Stimulated activated memory B cell treated with anti-CD40 and anti-IgM and Interleukin-4, amounts not matched to agents 10 μg/mL and 1 μg/mL and 100 μg/mL, for 72 hours (primary cell): Measurements from ENCODE around the gene LPIN2.
A peak's percentile ranks its signal among the peaks of the same experiment; 100 is the strongest.

Experiments used
- ATAC-seq: fragments of 150-1000 bp; cut with Tn5 transposase; 2 replicates; pipeline ENCODE4 v1.10.0; 2021
- H3K27ac Mint-ChIP-seq: one replicate; pipeline ENCODE4 v1.8.0; 2022; ENCODE audit warnings: mild to moderate bottlenecking, mixed read lengths
- H3K27me3 Mint-ChIP-seq: one replicate; pipeline ENCODE4 v1.8.0; 2022; ENCODE audit warnings: mixed read lengths
- H3K36me3 Mint-ChIP-seq: one replicate; pipeline ENCODE4 v1.8.0; 2022; ENCODE audit warnings: mixed read lengths
- H3K4me1 Mint-ChIP-seq: one replicate; pipeline ENCODE4 v1.8.0; 2022; ENCODE audit warnings: mixed read lengths
- H3K4me3 Mint-ChIP-seq: one replicate; pipeline ENCODE4 v1.8.0; 2022; ENCODE audit warnings: mild to moderate bottlenecking, moderate library complexity, mixed read lengths
- H3K9me3 Mint-ChIP-seq: one replicate; pipeline ENCODE4 v1.8.0; 2022; ENCODE audit warnings: mixed read lengths

LPIN2 gene

GRCh38 chr18:2968606-2969005, 44.3 kb downstream of the LPIN2 start:
- H3K27ac Mint-ChIP-seq = peak overlapping the region; percentile 99
- ATAC-seq = no peak
- no peaks in the 10 kb centered on the region for H3K9me3 Mint-ChIP-seq
- H3K36me3 Mint-ChIP-seq = no peaks in the 10 kb centered on the region
- H3K4me1 Mint-ChIP-seq = peaks cover 87% of the 10 kb centered on the region
- peak overlapping the region; percentile 42 for H3K4me3 Mint-ChIP-seq
- no peaks in the 10 kb centered on the region for H3K27me3 Mint-ChIP-seq

GRCh38 chr18:2967820-2968219, 45.1 kb downstream of the LPIN2 start:
- Mint-ChIP-seq H3K9me3 (no peaks in the 10 kb centered on the region), H3K27me3 (no peaks in the 10 kb centered on the region), H3K4me3 (peak overlapping the region; percentile 42), H3K27ac (peak overlapping the region; percentile 99), H3K36me3 (no peaks in the 10 kb centered on the region), H3K4me1 (peaks cover 87% of the 10 kb centered on the region)
- ATAC-seq = no peak

- Mint-ChIP-seq H3K9me3 (no peaks in the 10 kb centered on the region), H3K27me3 (no peaks in the 10 kb centered on the region), H3K4me3 (peak overlapping the region; percentile 75), H3K27ac (peak overlapping the region; percentile 99), H3K36me3 (no peaks in the 10 kb centered on the region), H3K4me1 (peaks cover 86% of the 10 kb centered on the region)
- ATAC-seq = peak; percentile 25
Measured at GRCh38 chr18:2967357-2967756, 45.6 kb downstream of the LPIN2 start.

GRCh38 chr18:2966560-2966959, 46.4 kb downstream of the LPIN2 start:
- Mint-ChIP-seq H3K9me3 (no peaks in the 10 kb centered on the region), H3K4me1 (peaks cover 86% of the 10 kb centered on the region), H3K27me3 (no peaks in the 10 kb centered on the region), H3K4me3 (peak overlapping the region; percentile 31), H3K27ac (peak overlapping the region; percentile 99), H3K36me3 (no peaks in the 10 kb centered on the region)
- no peak for ATAC-seq

GRCh38 chr18:2965797-2966196, 47.1 kb downstream of the LPIN2 start:
- ATAC-seq = no peak
- Mint-ChIP-seq H3K4me3 (no peak overlapping the region), H3K4me1 (peaks cover 86% of the 10 kb centered on the region), H3K27ac (peak overlapping the region; percentile 99), H3K36me3 (no peaks in the 10 kb centered on the region), H3K27me3 (no peaks in the 10 kb centered on the region), H3K9me3 (no peaks in the 10 kb centered on the region)

GRCh38 chr18:2964361-2965010, 48.5 kb downstream of the LPIN2 start:
- Mint-ChIP-seq H3K4me1 (peaks cover 84% of the 10 kb centered on the region), H3K4me3 (no peak overlapping the region), H3K36me3 (no peaks in the 10 kb centered on the region), H3K27me3 (no peaks in the 10 kb centered on the region), H3K27ac (peak overlapping the region; percentile 75), H3K9me3 (no peaks in the 10 kb centered on the region)
- ATAC-seq = no peak
